DND-41 (cell line): ENCODE results near the gene GIN1.

Experiments used
- ATAC-seq: fragments of 200-7000 bp; cut with Tn5 transposase; 3 replicates; pipeline ENCODE4 v1.9.1; 2021; ENCODE audit warnings: low read depth; ENCODE audit not compliant: insufficient read depth
- DNase-seq: peaks from one replicate; pipeline ENCODE4 v3.0.0-alpha.2; 2020
- H2AFZ ChIP-seq: 2 replicates; pipeline ENCODE4 v1.6.0; 2012; ENCODE audit warnings: low read depth, low read length
- H3K27ac ChIP-seq: 2 replicates; pipeline ENCODE4 v1.5.1; 2012; ENCODE audit warnings: low read length, inconsistent platforms
- H3K27me3 ChIP-seq: fragments of 200-600 bp; sonication (generic); 2 replicates; pipeline ENCODE4 v1.6.0; 2012; ENCODE audit warnings: low read length, mild to moderate bottlenecking, inconsistent platforms; ENCODE audit not compliant: insufficient read depth, poor library complexity
- H3K36me3 ChIP-seq: 2 replicates; pipeline ENCODE4 v1.5.1; 2012; ENCODE audit warnings: low read length, inconsistent platforms; ENCODE audit not compliant: insufficient read depth
- H3K4me1 ChIP-seq: 2 replicates; pipeline ENCODE4 v1.5.1; 2012; ENCODE audit warnings: mild to moderate bottlenecking, low read length; ENCODE audit not compliant: insufficient read depth
- H3K4me2 ChIP-seq: 2 replicates; pipeline ENCODE4 v1.6.0; 2012; ENCODE audit warnings: mild to moderate bottlenecking, moderate library complexity, low read length, inconsistent platforms; ENCODE audit not compliant: insufficient read depth
- H3K4me3 ChIP-seq, 2 experiments: fragments of 200-600 bp in 1 of 2; shearing (Covaris generic) in 1 of 2; 2 replicates each; pipeline ENCODE4 v1.5.1; 2012 to 2016; ENCODE audit warnings: inconsistent platforms in 2 of 2, low read length in 2 of 2, mild to moderate bottlenecking in 2 of 2, low read depth in 1 of 2, moderate library complexity in 1 of 2
- H3K79me2 ChIP-seq: 2 replicates; pipeline ENCODE4 v1.6.0; 2012; ENCODE audit warnings: low read length, inconsistent platforms; ENCODE audit not compliant: insufficient read depth
- H3K9ac ChIP-seq: 2 replicates; pipeline ENCODE4 v1.6.0; 2012; ENCODE audit warnings: low read depth, mild to moderate bottlenecking, inconsistent platforms, low read length, moderate library complexity
- H3K9me3 ChIP-seq: 2 replicates; pipeline ENCODE4 v1.5.1; 2012; ENCODE audit warnings: low read length, moderate library complexity, mild to moderate bottlenecking, inconsistent platforms; ENCODE audit not compliant: insufficient read depth, severe bottlenecking
- H4K20me1 ChIP-seq: 2 replicates; pipeline ENCODE4 v1.6.0; 2012; ENCODE audit warnings: low read length; ENCODE audit not compliant: insufficient read depth
- CTCF ChIP-seq: IDR thresholded peaks from 2 replicates; pipeline ENCODE4 v1.5.1; 2012; ENCODE audit warnings: borderline replicate concordance, low read length, moderate library complexity, mild to moderate bottlenecking; ENCODE audit not compliant: poor library complexity, severe bottlenecking; ENCODE audit errors: extremely low read depth
- EZH2 ChIP-seq: IDR thresholded peaks from 3 replicates; pipeline ENCODE4 v1.6.1; 2012; ENCODE audit warnings: borderline replicate concordance, low read depth, mild to moderate bottlenecking, moderate library complexity, low read length, inconsistent platforms; ENCODE audit not compliant: severe bottlenecking

GIN1 gene

GRCh38 chr5:103111468-103111867 is 8.5 kb downstream of the GIN1 start:
- Histone ChIP-seq H3K79me2 (peaks cover 50% of the 10 kb centered on the region), H3K9me3 (no peaks in the 10 kb centered on the region), H3K27ac (peak overlapping the region; percentile 31), H3K4me2 (peak overlapping the region; percentile 42; the same call in 1 of the 2 replicates), H3K9ac (peak overlapping the region; percentile 17; the same call in 1 of the 2 replicates), H3K4me3 (no peak overlapping the region), H3K36me3 (no peaks in the 10 kb centered on the region), H3K27me3 (no peaks in the 10 kb centered on the region), H2AFZ (peak overlapping the region; percentile 14; the same call in 1 of the 2 replicates), H3K4me1 (peaks cover 25% of the 10 kb centered on the region), H4K20me1 (no peaks in the 10 kb centered on the region)
- DNase-seq (peak; percentile 59), ATAC-seq (peak; percentile 96)
- TF ChIP-seq EZH2 (no peak), CTCF (no peak)

GRCh38 chr5:103110403-103110802 is 9.5 kb downstream of the GIN1 start:
- Histone ChIP-seq H3K9me3 (no peaks in the 10 kb centered on the region), H3K4me1 (peaks cover 25% of the 10 kb centered on the region), H4K20me1 (no peaks in the 10 kb centered on the region), H3K79me2 (peaks cover 40% of the 10 kb centered on the region; the same call in 1 of the 2 replicates), H3K9ac (no peak overlapping the region), H3K36me3 (no peaks in the 10 kb centered on the region; the same call in 1 of the 2 replicates), H2AFZ (no peak overlapping the region), H3K27me3 (no peaks in the 10 kb centered on the region), H3K4me2 (no peak overlapping the region), H3K4me3 (no peak overlapping the region), H3K27ac (no peak overlapping the region)
- ATAC-seq (no peak), DNase-seq (no peak)
- no peak for TF ChIP-seq CTCF
- no peak for TF ChIP-seq EZH2

- peaks cover 29% of the 10 kb centered on the region; the same call in 1 of the 2 replicates for H3K79me2 ChIP-seq
- H4K20me1 ChIP-seq: no peaks in the 10 kb centered on the region
- no peaks in the 10 kb centered on the region for H3K27me3 ChIP-seq
- no peak overlapping the region for H2AFZ ChIP-seq
- no peaks in the 10 kb centered on the region for H3K9me3 ChIP-seq
- ATAC-seq: no peak
- H3K9ac ChIP-seq: no peak overlapping the region
- H3K36me3 ChIP-seq: peaks cover 3% of the 10 kb centered on the region; the same call in 1 of the 2 replicates
- no peak overlapping the region for H3K4me3 ChIP-seq
- no peak overlapping the region for H3K27ac ChIP-seq
- peaks cover 25% of the 10 kb centered on the region for H3K4me1 ChIP-seq
- TF ChIP-seq CTCF: no peak
- TF ChIP-seq EZH2: no peak
- H3K4me2 ChIP-seq: no peak overlapping the region
- DNase-seq: no peak
Observed at GRCh38 chr5:103109277-103109676, 10.7 kb downstream of the GIN1 start.

- Histone ChIP-seq H3K79me2 (peaks cover 20% of the 10 kb centered on the region; the same call in 1 of the 2 replicates), H3K9ac (no peak overlapping the region), H3K36me3 (peaks cover 9% of the 10 kb centered on the region), H3K4me1 (peaks cover 24% of the 10 kb centered on the region), H3K27me3 (no peaks in the 10 kb centered on the region), H3K27ac (no peak overlapping the region), H4K20me1 (no peaks in the 10 kb centered on the region), H2AFZ (no peak overlapping the region), H3K4me2 (no peak overlapping the region), H3K9me3 (no peaks in the 10 kb centered on the region), H3K4me3 (no peak overlapping the region)
- TF ChIP-seq EZH2 (no peak), CTCF (no peak)
- DNase-seq: no peak
- ATAC-seq: no peak
Observed at GRCh38 chr5:103108086-103108485, 11.9 kb downstream of the GIN1 start.
